Parathyroid adenoma (tissue), 2 donors: ENCODE results near the gene FYB2.

Source experiments
- H2AFZ ChIP-seq: fragments of 300-600 bp; sonication (generic); one replicate; pipeline ENCODE4 v1.7.0; 2017; ENCODE audit warnings: antibody characterized with exemption, mild to moderate bottlenecking
- H3K27ac ChIP-seq: fragments of 300-600 bp; sonication (generic); one replicate; pipeline ENCODE4 v1.7.0; 2017
- H3K27me3 ChIP-seq: fragments of 300-600 bp; sonication (generic); one replicate; pipeline ENCODE4 v1.7.0; 2017; ENCODE audit warnings: low read length; ENCODE audit not compliant: control insufficient read depth, insufficient read depth
- H3K36me3 ChIP-seq: fragments of 300-600 bp; sonication (generic); one replicate; pipeline ENCODE4 v1.7.0; 2017; ENCODE audit warnings: low read length; ENCODE audit not compliant: control insufficient read depth, insufficient read depth
- H3K4me1 ChIP-seq: fragments of 300-600 bp; sonication (generic); one replicate; pipeline ENCODE4 v1.7.0; 2017; ENCODE audit warnings: control low read depth
- H3K4me2 ChIP-seq: fragments of 300-600 bp; sonication (generic); one replicate; pipeline ENCODE4 v1.7.0; 2017; ENCODE audit warnings: low read length
- H3K4me3 ChIP-seq: fragments of 300-600 bp; sonication (generic); one replicate; pipeline ENCODE4 v1.7.0; 2017; ENCODE audit warnings: low read depth, low read length
- H3K79me2 ChIP-seq: fragments of 300-600 bp; sonication (generic); one replicate; pipeline ENCODE4 v1.7.0; 2017; ENCODE audit warnings: control low read depth
- H3K9ac ChIP-seq: fragments of 300-600 bp; sonication (generic); one replicate; pipeline ENCODE4 v1.7.0; 2017; ENCODE audit warnings: mild to moderate bottlenecking
- H3K9me3 ChIP-seq: fragments of 300-600 bp; sonication (generic); one replicate; pipeline ENCODE4 v1.7.0; 2017; ENCODE audit warnings: low read length; ENCODE audit not compliant: control insufficient read depth
- TF ChIP-seq, protein P1 (sequence below): fragments of 300-600 bp; sonication (generic); IDR thresholded peaks from one replicate; pipeline ENCODE4 v1.7.0; 2017; ENCODE audit warnings: antibody characterized with exemption, mild to moderate bottlenecking
- donor health status: primary hyperparathyroidism.

Gene FYB2

DNA sequence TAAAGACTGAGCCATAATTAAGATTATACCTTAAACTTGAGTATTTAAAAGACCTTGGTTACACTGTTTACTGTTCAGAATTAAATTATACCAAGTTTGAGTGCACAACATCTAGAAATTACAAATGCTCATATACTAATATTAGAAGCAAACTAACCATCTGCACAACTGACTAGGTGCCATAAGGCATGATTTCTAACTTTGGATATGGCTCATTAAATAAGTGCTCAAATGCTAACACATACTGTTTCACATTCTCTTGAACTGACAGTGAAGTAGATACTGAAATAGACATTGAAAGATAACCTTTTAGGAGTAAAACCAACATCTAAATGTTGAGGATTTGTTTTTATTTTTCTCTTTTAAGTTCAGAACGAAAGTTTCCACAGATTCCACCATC, 100.0 kb downstream of the FYB2 start:
- H2AFZ ChIP-seq, result no peak overlapping the region
- H3K9me3 ChIP-seq, result no peaks in the 10 kb centered on the region
- H3K79me2 ChIP-seq, result no peaks in the 10 kb centered on the region
- TF ChIP-seq, protein P1, sequence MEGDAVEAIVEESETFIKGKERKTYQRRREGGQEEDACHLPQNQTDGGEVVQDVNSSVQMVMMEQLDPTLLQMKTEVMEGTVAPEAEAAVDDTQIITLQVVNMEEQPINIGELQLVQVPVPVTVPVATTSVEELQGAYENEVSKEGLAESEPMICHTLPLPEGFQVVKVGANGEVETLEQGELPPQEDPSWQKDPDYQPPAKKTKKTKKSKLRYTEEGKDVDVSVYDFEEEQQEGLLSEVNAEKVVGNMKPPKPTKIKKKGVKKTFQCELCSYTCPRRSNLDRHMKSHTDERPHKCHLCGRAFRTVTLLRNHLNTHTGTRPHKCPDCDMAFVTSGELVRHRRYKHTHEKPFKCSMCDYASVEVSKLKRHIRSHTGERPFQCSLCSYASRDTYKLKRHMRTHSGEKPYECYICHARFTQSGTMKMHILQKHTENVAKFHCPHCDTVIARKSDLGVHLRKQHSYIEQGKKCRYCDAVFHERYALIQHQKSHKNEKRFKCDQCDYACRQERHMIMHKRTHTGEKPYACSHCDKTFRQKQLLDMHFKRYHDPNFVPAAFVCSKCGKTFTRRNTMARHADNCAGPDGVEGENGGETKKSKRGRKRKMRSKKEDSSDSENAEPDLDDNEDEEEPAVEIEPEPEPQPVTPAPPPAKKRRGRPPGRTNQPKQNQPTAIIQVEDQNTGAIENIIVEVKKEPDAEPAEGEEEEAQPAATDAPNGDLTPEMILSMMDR, result no peak
- H3K9ac ChIP-seq, result no peak overlapping the region
- no peaks in the 10 kb centered on the region for H3K36me3 ChIP-seq
- no peak overlapping the region for H3K27ac ChIP-seq
- no peaks in the 10 kb centered on the region for H3K27me3 ChIP-seq
- no peaks in the 10 kb centered on the region for H3K4me1 ChIP-seq
- H3K4me3 ChIP-seq, result no peak overlapping the region
- H3K4me2 ChIP-seq, result no peak overlapping the region

DNA sequence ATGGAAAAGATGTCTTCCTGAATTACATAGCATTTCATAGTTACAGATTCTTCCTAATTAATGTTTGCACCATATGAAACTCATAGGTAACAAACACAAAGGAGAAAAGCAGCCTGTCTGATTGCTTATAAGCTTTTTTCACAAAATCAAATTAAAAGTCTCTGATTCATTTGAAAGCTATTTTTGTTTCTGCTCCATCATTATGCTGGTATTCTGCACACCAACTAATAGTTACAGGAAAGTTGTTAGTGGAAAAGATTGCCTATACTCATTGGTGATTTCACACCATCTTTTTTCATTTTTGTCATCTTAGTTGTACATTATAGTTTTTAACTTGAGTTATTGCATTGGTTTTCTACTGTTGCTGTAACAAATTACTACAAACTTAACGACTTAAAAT, 104.0 kb downstream of the FYB2 start:
- Histone ChIP-seq H3K9ac (no peak overlapping the region), H3K27ac (no peak overlapping the region), H3K4me1 (no peaks in the 10 kb centered on the region), H2AFZ (no peak overlapping the region), H3K36me3 (no peaks in the 10 kb centered on the region), H3K79me2 (no peaks in the 10 kb centered on the region), H3K9me3 (no peaks in the 10 kb centered on the region), H3K27me3 (no peaks in the 10 kb centered on the region), H3K4me3 (no peak overlapping the region), H3K4me2 (no peak overlapping the region)
- TF ChIP-seq, protein P1, result no peak

DNA sequence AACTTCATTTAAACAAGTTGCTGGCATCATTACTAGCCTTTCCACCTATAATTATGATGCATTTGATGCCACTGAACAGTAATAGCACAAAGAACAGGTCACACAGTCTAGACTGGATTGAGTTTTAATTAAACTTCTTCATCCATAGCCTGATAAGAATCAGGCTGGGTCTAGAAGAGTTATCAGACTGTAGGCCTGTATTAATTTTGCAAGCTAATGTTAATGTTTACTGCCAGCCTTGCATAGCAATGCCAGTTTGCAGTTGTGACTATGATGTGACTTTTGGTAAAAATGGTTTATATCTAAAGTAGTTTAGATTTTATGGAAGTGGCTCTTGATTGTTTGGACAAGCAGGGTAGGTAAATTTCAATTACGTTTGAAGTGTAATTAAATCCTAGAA, 106.1 kb downstream of the FYB2 start:
- Histone ChIP-seq H3K27ac (no peak overlapping the region), H3K4me3 (no peak overlapping the region), H3K27me3 (no peaks in the 10 kb centered on the region), H3K4me2 (peak overlapping the region; percentile 1), H3K4me1 (no peaks in the 10 kb centered on the region), H2AFZ (no peak overlapping the region), H3K9ac (no peak overlapping the region), H3K9me3 (no peaks in the 10 kb centered on the region), H3K36me3 (no peaks in the 10 kb centered on the region), H3K79me2 (no peaks in the 10 kb centered on the region)
- TF ChIP-seq, protein P1, result no peak

- Histone ChIP-seq H3K4me3 (no peak overlapping the region), H3K4me2 (no peak overlapping the region), H3K9ac (no peak overlapping the region), H3K27me3 (no peaks in the 10 kb centered on the region), H3K4me1 (no peaks in the 10 kb centered on the region), H3K9me3 (no peaks in the 10 kb centered on the region), H2AFZ (no peak overlapping the region), H3K79me2 (no peaks in the 10 kb centered on the region), H3K27ac (no peak overlapping the region), H3K36me3 (no peaks in the 10 kb centered on the region)
- TF ChIP-seq, protein P1, result no peak
Observed at GRCh38 chr1:56712150-56712549, 107.1 kb downstream of the FYB2 start.

DNA sequence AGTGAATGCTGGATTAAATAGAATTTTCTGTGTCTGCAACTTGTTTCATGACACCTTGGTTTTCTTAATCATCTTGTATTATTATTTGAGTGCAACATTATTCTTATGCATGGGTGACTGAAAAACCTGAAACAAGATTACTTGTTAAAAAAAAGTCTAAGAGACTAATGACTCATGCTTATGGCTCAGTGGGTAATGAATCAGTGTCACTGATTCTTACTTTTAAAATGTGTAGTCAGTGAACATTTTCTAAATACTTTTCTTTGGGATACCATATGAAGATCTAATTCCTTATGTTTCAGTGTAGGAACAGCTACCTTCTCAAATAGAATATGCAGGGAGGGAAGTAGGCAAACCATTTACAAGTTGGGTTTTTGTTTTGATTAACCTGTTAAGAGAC, 108.6 kb downstream of the FYB2 start:
- Histone ChIP-seq H3K79me2 (no peaks in the 10 kb centered on the region), H3K4me1 (no peaks in the 10 kb centered on the region), H3K36me3 (no peaks in the 10 kb centered on the region), H3K27ac (no peak overlapping the region), H2AFZ (no peak overlapping the region), H3K4me3 (no peak overlapping the region), H3K4me2 (no peak overlapping the region), H3K9me3 (no peaks in the 10 kb centered on the region), H3K27me3 (no peaks in the 10 kb centered on the region), H3K9ac (no peak overlapping the region)
- TF ChIP-seq, protein P1, result no peak
